Fibroblast of skin of scalp (primary cell): ENCODE results near the gene GGACT.

Source experiments
- DNase-seq: peaks from one replicate; pipeline ENCODE4 v3.0.0-alpha.2; 2013

GGACT gene

DNA sequence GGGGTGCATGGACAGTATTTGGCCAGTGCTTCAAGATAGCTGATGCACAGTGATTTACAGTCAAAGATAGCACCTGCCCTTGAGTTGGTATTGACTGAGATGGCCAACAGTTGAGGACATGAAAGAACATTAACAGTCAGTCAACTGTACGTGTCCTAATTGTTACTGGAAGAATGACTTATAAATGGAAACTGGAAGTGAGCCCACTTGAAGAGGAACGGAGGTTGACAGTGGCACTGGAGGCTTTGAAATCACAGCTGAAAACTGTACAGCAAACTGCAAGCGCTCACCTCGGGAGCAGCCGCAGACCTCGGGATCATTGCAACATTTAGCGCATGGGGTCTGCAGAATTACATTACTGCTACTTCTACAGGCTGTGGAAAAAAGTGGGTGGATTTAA, 77.1 kb downstream of the GGACT start:
- DNase-seq = no peak

DNA sequence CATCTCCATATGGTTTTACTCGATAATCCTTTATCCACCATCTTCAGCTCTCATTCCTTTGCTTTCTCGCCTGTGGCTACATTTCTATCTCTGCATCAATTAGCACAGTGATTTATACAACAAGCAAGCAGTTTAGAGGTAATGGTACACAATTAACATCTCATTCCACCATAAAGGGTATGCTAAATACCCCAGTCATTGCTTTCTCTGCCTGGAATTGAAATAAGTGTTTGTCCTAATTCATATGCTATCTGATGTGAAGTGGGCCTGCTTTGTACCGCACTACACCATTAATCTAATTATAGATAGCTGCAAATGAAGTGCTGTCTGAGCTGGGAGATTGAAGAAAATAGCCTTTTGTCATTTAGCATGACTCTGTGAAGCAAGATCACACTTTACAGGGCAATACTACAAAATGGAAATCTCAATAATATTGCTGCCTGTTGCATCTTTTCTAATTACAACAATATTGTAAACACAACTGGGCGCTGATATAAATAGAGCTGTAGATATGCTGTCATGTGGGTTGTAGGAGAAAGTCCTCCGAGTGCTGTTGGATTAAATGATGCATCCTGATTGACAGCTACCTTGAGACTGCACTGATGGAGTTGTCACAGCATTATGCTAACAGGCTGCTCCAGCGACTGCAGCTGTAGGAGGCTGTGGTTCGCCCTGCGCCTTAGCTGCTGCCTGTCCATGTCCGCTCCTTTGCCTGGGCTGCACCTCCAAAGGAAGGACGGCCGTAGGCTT, 78.2 kb downstream of the GGACT start:
- DNase-seq = no peak

DNA sequence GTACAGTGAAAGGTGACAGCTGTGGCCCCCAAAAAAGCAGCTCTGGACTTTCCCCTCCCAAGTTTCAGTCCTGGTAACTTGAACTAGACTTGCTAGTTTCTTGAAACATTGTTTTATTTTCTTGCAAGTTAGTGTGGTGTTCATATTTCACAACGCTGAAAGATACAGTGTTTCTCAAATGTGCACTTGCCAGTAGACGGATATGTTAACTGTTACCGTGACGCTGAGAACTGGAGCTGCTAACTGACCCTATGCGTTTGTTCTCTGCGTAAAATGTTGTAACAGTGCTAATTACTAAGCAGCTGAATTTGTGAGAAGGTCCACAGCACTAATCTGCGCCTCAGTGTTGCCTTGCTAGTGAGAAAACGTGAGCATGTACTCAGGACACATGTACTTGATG, 79.6 kb downstream of the GGACT start:
- DNase-seq = no peak

DNA sequence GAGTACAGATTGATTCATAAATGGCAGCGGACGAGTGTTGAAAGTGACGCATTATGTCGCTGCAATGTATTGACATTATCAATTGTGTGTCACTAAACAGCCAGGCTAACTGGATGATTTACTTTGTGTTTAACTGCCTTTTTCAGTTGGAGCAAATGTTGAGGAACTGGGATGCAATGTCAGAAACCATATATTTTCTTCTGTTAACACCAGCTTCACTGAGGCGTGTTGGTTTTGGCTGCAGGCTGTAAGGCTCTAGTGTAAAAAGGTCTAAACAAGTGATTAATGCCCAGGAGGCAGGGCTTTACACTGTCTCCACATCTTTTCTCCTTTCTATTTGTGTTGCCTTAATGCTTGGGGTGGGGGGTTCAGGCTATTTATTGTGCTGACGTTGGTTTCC, 80.1 kb downstream of the GGACT start:
- DNase-seq = no peak

DNA sequence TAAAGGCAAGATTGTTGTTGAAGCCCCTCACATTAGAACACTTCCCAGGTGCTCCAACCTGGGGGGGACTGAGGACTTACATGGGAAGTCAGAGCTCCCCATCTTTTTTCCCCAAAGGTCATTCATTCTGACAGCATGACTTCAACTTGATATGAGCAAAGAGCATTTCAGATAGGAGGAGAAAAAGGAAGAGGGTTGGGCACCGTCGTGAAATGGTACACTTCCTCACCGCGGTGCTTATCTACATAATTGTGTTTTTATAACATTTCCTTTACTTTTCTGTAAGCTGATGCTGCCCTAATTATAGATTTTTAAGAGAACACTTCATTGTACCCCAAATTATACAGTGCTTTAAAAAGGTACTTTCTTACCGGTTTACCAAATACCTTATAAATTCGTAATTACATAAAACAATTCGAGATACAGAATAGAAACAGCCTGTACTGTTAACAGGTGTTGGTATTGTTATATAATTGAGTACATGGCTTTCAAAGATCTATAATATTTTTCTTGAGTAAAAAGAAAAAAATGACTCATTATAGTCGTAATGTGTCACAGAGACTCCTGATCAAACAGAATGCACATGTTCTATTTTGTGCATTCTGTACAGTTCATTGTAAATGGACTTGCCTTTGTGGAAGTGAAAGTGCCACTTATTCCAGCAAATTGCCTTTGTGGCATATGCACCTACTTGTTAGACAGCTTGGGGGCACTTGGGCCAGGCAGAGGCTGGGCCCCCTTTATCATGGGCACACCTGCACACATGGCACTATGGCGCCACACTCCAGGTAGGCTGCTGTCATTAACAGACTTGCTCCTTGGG, 81.8 kb downstream of the GGACT start:
- no peak for DNase-seq

DNA sequence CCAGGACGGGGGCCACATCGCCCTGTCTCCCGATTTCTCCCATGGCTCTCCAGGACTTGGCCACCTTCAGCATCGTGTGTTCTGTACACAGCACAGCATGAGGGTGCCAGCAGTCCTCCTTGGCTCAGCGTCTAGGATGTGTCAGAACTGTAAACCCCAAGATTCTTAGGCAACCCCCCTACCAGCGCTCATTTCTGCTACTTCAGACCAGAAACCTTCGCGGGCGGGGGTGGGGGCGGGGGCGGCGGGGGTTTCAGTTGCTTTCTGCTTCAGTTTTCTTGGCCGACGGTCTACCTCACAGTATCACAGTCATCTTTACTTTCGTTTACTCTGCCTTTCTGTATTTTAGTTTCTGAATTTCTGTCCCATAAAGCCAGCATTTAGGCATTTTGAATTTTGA, 82.4 kb downstream of the GGACT start:
- no peak for DNase-seq

DNA sequence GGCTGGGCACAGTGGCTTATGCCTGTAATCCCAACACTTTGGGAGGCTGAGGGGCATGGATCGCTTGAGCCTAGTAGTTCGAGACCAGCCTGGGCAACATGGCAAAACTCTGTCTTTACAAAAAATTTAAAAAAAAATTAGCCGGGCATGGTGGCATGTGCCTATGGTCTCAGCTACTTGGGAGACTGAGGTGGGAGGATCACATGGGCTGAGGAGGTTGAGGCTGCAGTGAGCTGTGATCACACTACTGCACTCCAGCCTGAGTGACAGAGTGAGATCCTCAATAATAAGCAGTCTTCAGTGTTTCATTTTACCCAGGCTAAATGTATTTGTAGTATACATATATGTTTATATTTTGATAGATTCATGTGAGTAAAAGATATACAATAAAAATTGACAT, 85.0 kb downstream of the GGACT start:
- DNase-seq = no peak

DNA sequence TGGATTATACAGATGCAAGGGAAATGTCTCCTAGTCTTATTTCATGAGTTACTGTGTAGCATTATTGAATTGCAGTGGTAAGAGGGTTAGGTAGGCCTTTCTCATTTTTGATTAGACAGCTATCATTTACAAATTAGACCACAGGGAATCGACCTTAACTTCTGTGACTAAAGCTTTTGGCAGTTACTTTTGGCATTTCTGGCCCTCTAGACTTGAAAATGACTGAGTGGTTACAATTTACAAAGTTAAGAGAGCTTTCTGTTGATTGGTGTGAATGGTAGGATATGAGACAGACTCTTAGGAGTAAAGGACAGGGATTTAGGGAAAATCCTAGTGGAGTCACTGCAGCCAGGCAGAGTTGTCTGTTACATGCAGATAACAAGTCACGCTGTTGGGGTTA, 86.1 kb downstream of the GGACT start:
- no peak for DNase-seq

DNA sequence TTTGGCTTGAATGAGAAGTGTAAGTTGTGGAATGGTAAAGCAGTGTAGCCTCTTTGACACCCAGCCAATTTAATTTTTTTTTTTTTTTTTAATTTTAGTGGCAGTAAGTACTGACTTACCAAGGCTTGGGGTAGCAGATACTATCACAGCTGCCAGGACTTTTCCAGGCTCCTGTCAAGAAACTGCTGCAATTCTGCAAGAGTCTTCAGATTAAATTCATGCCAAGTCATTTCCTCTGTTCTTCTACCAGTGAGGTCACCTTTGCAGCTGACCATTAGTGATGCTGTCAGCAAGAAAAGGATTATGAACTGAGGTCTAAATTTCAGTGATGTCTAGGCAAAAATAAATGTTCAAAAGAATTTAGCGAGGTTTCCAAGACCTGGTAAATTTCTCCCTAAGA, 91.2 kb downstream of the GGACT start:
- DNase-seq = peak; percentile 10

DNA sequence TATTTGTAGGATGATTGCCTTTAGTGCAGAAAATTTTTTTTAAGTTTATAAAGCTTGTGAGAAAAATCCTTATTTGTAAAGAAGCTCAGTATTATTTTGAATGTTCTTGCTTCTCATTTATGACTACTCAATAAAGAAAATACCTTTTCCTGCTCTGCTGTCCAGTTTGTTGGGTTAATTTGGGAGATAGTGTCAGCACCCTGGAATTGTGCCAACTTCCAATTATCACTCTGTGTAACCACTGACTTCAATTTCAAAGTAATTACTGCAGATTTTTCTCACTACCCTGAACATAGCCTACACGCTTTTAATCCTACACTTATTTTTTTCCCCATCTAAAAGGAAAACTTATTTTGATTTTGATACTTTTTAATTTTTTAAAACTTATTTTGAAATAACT, 93.1 kb downstream of the GGACT start:
- no peak for DNase-seq

DNA sequence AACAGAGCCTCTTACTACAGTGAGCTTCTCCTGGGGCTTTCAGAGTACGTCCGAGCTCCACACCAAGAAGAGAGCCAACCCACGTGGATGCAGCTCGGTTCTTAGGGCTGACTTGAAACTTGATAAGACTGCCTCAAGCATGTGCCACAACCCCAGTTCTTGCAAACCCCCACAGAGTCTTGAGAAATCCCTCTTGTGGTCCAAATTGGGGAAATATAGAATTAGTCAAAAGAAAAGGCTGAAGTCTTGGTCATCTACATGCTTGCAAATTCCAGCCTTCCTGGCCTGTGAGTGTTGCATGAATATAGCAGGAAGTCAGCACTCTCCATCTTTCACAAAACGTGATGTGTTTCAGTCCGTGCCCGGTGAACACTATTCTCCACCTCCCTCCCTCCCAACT, 95.2 kb downstream of the GGACT start:
- DNase-seq = no peak

DNA sequence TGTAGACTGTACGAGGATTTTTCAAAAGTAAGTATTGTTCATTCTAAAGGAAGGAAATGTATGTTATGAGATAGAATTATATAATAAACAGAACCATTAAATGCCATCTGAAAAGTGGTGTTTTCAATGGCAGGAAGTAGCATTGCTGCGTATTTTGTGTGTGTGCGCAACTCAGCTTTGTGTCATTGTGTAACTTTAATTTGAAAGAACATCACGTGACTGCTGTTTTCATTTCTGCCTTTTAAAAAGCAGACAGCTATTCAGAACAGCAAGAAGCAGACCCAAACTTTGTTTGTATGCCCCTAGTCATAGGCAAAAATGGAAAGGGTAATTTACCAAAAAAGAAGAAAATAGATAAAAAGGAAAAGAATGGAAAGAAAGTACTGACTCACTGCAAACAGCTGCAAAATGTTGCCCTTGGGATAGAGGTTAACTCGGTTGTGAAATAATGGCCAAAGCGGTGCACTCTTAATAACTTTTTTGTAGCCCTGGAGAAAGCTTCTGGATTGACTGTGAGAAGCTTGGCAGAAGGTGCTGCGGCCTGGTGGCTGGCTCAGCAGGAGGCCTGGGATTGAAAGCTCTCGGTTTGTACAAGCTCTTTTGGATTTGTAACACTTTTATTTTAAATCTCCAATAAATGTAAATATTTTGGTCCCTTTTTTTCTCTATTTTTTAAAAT, 97.3 kb downstream of the GGACT start:
- DNase-seq = no peak

DNA sequence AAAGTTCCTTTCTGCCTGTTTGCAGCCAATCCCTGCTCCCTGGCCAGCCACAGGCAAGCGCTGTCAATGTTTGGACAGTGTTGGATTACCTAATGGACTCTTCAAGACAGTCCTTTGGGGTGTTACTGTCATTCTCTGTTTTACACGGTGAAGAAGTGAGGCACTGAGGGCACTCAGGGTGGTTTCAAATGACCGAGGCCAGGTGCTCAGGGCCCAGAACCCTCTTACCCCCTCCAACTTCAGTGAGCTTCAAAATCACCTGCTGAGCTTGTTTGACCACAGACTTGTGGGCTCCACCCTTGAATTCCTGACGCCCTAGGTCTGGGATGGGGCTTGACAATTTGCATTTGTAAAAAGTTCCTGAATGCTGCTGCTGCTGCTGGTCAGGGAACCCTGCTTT, 97.9 kb downstream of the GGACT start:
- DNase-seq = no peak

DNA sequence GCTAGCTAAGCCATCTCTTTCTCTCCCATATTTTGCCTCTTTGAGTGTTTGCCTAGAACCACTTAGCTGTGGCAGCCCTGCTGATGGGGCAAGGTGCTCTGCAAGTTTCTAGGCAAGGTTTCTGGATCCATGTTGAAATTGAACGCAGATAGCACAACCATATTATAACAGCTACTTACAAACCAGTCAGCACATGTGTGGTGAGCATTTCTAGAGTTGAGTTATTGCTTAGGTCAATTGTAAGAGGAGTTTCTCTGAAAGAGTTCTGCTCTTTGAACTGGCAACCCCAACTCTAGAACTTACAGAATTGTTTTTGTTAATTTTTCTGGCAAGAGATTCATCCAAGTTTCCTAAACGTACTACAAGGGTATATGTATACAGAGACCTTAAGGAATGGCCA, 103.3 kb downstream of the GGACT start:
- no peak for DNase-seq

DNA sequence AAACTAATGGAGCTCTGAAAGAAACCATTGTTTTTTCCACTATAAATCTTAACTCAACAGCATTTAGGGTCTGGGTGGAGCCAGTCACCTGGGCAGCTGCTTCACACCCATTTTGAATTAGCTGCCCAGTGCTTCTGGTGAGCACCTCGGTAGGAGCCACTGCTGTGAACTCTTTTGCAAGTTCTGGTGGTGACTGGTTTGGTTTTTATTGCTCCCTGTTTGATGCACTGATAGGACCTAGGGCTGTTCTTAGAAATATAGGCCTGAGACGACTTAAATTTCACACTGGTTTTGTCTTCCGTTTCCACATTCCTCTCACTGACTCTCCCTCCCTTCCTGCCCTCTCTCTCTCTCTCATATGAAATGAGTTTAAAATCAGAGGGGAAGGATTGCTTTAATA, 103.9 kb downstream of the GGACT start:
- no peak for DNase-seq

DNA sequence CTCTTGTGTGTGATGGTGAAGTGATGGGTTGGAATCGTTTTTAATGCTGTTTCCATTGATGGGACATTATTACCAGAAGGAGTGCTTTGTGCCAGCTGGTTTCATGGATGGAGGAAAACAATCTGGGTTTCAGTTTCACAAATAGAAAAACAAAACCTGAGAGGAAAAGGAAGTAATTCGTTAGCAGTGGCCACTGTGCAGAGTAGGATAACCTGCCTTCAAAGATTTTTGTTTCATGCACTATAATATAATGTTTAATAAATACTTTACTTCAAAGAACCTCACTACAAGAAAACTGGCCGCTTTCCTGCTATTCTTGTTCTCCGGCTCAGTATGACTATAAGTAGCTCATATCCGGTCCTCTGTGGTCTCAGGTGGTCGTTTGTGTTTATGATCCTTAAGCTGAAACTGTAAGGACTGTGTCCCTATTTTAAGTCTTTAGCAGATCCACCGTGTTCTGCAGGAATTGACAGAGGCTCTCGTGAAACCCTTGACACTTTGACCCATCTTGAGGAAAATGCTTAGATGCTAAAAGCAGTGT, 104.7 kb downstream of the GGACT start:
- DNase-seq = no peak

DNA sequence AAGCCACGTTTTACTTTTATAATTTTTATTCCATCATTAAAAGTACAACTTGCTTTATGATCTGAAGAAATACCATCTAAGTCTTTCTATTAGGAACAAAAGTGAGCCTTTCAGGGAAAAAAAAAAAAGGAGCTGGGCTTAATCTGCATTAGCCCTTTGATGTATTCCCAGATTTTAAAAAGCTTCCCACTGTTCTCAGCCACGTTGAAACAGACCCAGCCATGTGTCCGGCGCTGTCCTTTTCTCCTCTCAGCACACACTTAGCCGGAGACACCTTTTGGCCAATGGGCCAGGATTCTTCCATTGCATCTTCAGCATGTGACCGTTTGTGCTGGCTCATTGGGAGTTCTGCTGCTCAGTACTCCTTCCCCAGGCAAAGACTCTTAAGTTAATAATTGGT, 105.5 kb downstream of the GGACT start:
- no peak for DNase-seq

DNA sequence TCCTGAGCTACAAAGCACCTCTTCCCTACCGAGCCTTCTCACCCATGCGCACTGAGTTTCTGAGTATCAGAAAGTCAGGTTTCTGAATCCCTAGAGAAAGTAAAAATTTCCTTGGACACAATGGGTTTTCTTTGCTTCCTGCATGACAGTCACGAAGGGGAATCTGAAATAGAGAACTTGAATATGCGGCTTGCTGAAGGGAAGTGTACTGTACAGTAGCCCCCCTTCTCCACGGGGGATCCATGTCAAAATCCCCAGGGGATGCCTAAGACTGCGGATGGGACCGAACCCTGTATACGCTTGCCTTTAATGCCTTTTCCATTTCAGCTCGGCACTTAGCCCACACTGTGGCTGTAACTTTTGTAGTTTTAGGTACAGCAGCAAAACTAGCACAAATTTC, 107.9 kb downstream of the GGACT start:
- DNase-seq = no peak
